Activated T-cell treated with anti-CD3 and anti-CD28 coated beads, Interleukin-2, amount 50 U/mL, for 72 hours (primary cell): ENCODE measurements around the gene DOC2A. TPM values are rescaled to one million over a fixed set of nuclear protein-coding genes. Genes with fewer than 3 reads are reported as not detected.

Experiments used
- ATAC-seq, 2 donors: fragments of 150-1000 bp; cut with Tn5 transposase; replicated peaks in 1 of 2; 2 replicates each; pipeline ENCODE4 v1.10.0; 2021; ENCODE audit warnings: moderate library complexity in 2 of 2, mild to moderate bottlenecking in 1 of 2
- DNase-seq, 2 donors: peaks; one replicate each; pipeline ENCODE4 v3.0.0; 2021 to 2022; ENCODE audit warnings: mixed read lengths in 1 of 2
- H3K27ac Mint-ChIP-seq: one replicate; pipeline ENCODE4 v1.8.0; 2022; ENCODE audit warnings: mild to moderate bottlenecking, moderate library complexity, mixed read lengths
- H3K27me3 Mint-ChIP-seq: one replicate; pipeline ENCODE4 v1.8.0; 2022; ENCODE audit warnings: low read depth, mixed read lengths
- H3K36me3 Mint-ChIP-seq, 2 donors: one replicate each; pipeline ENCODE4 v1.8.0; 2022; ENCODE audit warnings: mixed read lengths in 2 of 2, mild to moderate bottlenecking in 1 of 2; ENCODE audit not compliant: insufficient read depth in 2 of 2
- H3K4me1 Mint-ChIP-seq: one replicate; pipeline ENCODE4 v1.8.0; 2022; ENCODE audit warnings: low read depth, mixed read lengths
- H3K4me3 Mint-ChIP-seq, 2 donors: one replicate each; pipeline ENCODE4 v1.8.0; 2022; ENCODE audit warnings: mild to moderate bottlenecking in 2 of 2, mixed read lengths in 2 of 2, moderate library complexity in 2 of 2
- H3K9me3 Mint-ChIP-seq, 2 donors: one replicate each; pipeline ENCODE4 v1.8.0; 2022; ENCODE audit warnings: mixed read lengths in 2 of 2
- total RNA-seq, 2 donors: library from RNA; stranded (reverse); gene quantifications; one replicate each; pipeline ENCODE4 v1.2.3, GENCODE V29; 2022

The DOC2A gene
- total RNA-seq, 2 donors from 2014 or later: 0.43 TPM; not detected in 1

GRCh38 chr16:29986931-29987330, 23.9 kb downstream of the DOC2A start:
- no peak overlapping the region for H3K27ac Mint-ChIP-seq
- no peaks in the 10 kb centered on the region for H3K9me3 Mint-ChIP-seq
- H3K36me3 Mint-ChIP-seq: peaks cover 3 to 6% of the 10 kb centered on the region in 2 donors
- ATAC-seq: no peak
- no peaks in the 10 kb centered on the region for H3K4me1 Mint-ChIP-seq
- no peak for DNase-seq
- no peaks in the 10 kb centered on the region for H3K27me3 Mint-ChIP-seq
- no peak overlapping the region for H3K4me3 Mint-ChIP-seq

GRCh38 chr16:29986231-29986630, 24.6 kb downstream of the DOC2A start:
- H3K4me3 Mint-ChIP-seq: no peak overlapping the region

GRCh38 chr16:29985271-29985811, 25.5 kb downstream of the DOC2A start:
- Mint-ChIP-seq H3K4me1 (no peaks in the 10 kb centered on the region), H3K36me3 (peaks cover 3 to 9% of the 10 kb centered on the region in 2 donors), H3K27ac (no peak overlapping the region), H3K27me3 (no peaks in the 10 kb centered on the region), H3K9me3 (no peaks in the 10 kb centered on the region), H3K4me3 (no peak overlapping the region)
- DNase-seq (no peak), ATAC-seq (no peak)

More at GRCh38 chr16:29986231-29986630, 24.6 kb downstream of the DOC2A start:
- no peak for DNase-seq
- Mint-ChIP-seq H3K27ac (no peak overlapping the region), H3K27me3 (no peaks in the 10 kb centered on the region), H3K9me3 (no peaks in the 10 kb centered on the region), H3K4me1 (no peaks in the 10 kb centered on the region), H3K36me3 (peaks cover 3 to 6% of the 10 kb centered on the region in 2 donors)
- ATAC-seq: no peak

GRCh38 chr16:29984764-29985147, 26.1 kb downstream of the DOC2A start:
- Mint-ChIP-seq H3K36me3 (peaks cover 3 to 12% of the 10 kb centered on the region in 2 donors), H3K27me3 (no peaks in the 10 kb centered on the region), H3K27ac (no peak overlapping the region), H3K4me1 (no peaks in the 10 kb centered on the region), H3K4me3 (no peak overlapping the region), H3K9me3 (no peaks in the 10 kb centered on the region)
- ATAC-seq: no peak
- no peak for DNase-seq

- H3K27ac Mint-ChIP-seq: no peak overlapping the region
- H3K9me3 Mint-ChIP-seq: no peaks in the 10 kb centered on the region
- H3K4me1 Mint-ChIP-seq: no peaks in the 10 kb centered on the region
- no peak for DNase-seq
- H3K36me3 Mint-ChIP-seq: peaks cover 3 to 16% of the 10 kb centered on the region in 2 donors
- no peak overlapping the region for H3K4me3 Mint-ChIP-seq
- ATAC-seq: no peak
- H3K27me3 Mint-ChIP-seq: no peaks in the 10 kb centered on the region
Observed at GRCh38 chr16:29984137-29984763, 26.6 kb downstream of the DOC2A start.

GRCh38 chr16:29983420-29984136, 27.2 kb downstream of the DOC2A start:
- ATAC-seq: no peak
- Mint-ChIP-seq H3K27ac (no peak overlapping the region), H3K4me1 (no peaks in the 10 kb centered on the region), H3K4me3 (no peak overlapping the region), H3K9me3 (no peaks in the 10 kb centered on the region), H3K36me3 (peaks cover 6 to 16% of the 10 kb centered on the region in 2 donors), H3K27me3 (no peaks in the 10 kb centered on the region)
- no peak for DNase-seq

GRCh38 chr16:29982560-29983419, 28.0 kb downstream of the DOC2A start:
- Mint-ChIP-seq H3K27ac (no peak overlapping the region), H3K4me3 (no peak overlapping the region), H3K27me3 (no peaks in the 10 kb centered on the region), H3K36me3 (peaks cover 7 to 17% of the 10 kb centered on the region in 2 donors), H3K4me1 (no peaks in the 10 kb centered on the region), H3K9me3 (no peaks in the 10 kb centered on the region)
- no peak for ATAC-seq
- no peak for DNase-seq

- H3K4me1 Mint-ChIP-seq: peaks cover 27% of the 10 kb centered on the region
- DNase-seq (no peak), ATAC-seq (no peak)
- peaks cover 7 to 18% of the 10 kb centered on the region in 2 donors for H3K36me3 Mint-ChIP-seq
- H3K4me3 Mint-ChIP-seq: no peak overlapping the region
- H3K27me3 Mint-ChIP-seq: no peaks in the 10 kb centered on the region
- H3K27ac Mint-ChIP-seq: no peak overlapping the region
- no peaks in the 10 kb centered on the region for H3K9me3 Mint-ChIP-seq
Observed at GRCh38 chr16:29978564-29979270, 32.1 kb downstream of the DOC2A start.

GRCh38 chr16:29978081-29978480, 32.7 kb downstream of the DOC2A start:
- ATAC-seq: no peak
- no peaks in the 10 kb centered on the region for H3K9me3 Mint-ChIP-seq
- no peaks in the 10 kb centered on the region for H3K27me3 Mint-ChIP-seq
- H3K27ac Mint-ChIP-seq: no peak overlapping the region
- no peak for DNase-seq
- H3K4me1 Mint-ChIP-seq: peaks cover 31% of the 10 kb centered on the region
- peaks cover 9 to 15% of the 10 kb centered on the region in 2 donors for H3K36me3 Mint-ChIP-seq
- H3K4me3 Mint-ChIP-seq: no peak overlapping the region

GRCh38 chr16:29977063-29977825, 33.6 kb downstream of the DOC2A start:
- Mint-ChIP-seq H3K4me1 (peaks cover 31% of the 10 kb centered on the region), H3K36me3 (peaks cover 10 to 19% of the 10 kb centered on the region in 2 donors), H3K27ac (no peak overlapping the region), H3K9me3 (no peaks in the 10 kb centered on the region), H3K4me3 (no peak overlapping the region), H3K27me3 (no peaks in the 10 kb centered on the region)
- DNase-seq (no peak), ATAC-seq (no peak)

GRCh38 chr16:29975811-29976511, 34.9 kb downstream of the DOC2A start:
- H3K9me3 Mint-ChIP-seq: no peaks in the 10 kb centered on the region
- no peak for ATAC-seq

More at GRCh38 chr16:29975811-29976511, 34.9 kb downstream of the DOC2A start:
- Mint-ChIP-seq H3K27ac (peak overlapping the region; percentile 67), H3K4me3 (peak overlapping the region; percentile 88 to 91), H3K27me3 (no peaks in the 10 kb centered on the region), H3K4me1 (peaks cover 31% of the 10 kb centered on the region), H3K36me3 (peaks cover 10 to 22% of the 10 kb centered on the region in 2 donors)
- DNase-seq: no peak
